ENCODE measurements around the gene TM9SF1. TPM values are rescaled to one million over a fixed set of nuclear protein-coding genes. Genes with fewer than 3 reads are reported as not detected.

TM9SF1 gene
- total and polyA plus RNA-seq, 2 of the 13 experiments (the other 11 are each of a cell fraction or from before 2014, with no cell fraction given): 83.2 to 110 TPM

DNA sequence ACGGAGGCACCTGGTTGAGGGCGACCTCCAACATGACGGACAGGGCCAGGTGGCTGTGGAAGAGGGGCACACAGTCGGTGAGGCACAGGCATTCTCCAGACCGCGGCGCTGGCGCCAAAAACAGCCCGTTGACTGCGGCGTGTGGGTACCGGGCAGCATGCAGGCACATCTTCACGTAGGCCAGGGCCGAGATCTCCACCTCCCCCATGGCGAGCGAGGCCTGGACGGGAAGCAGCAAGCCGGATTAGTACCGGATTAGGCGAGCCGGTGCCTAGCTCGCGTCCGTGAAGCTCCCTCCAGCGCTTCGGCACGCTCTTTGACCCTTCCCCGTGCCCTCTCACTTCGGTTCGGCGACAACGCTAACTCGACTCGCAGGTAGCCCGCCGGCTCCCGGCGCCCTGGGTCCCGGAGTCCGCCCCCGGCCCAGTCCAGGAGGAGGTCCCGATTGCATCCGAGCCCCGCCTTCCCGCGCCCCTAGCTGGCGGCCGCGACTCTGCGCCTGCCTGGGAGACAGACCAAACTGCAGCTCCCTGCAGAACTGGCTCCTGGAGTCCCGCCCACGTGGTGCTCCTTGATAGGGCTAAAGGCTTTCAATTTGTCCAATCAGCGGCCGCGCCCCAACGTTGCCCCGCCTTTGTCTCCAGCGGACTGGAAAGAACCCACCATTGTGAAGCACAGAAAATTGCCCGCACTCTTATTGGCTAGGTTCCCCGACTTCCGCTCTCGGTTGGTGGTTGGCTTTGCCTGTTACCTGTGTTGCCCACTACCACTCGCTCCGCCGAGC, 54.0 kb downstream of the TM9SF1 start, which contains the start of gene EMC9 (continued):
- TF ChIP-seq RFXANK (CRISPR knock-in tag; IDR thresholded peaks at IDR 0.05) (peak; percentile 96), PAWR (CRISPR knock-in tag; IDR thresholded peaks at IDR 0.05; ENCODE audit: borderline replicate concordance) (peak; percentile 27; the same call in 1 of the 2 replicates), ZNF10 (CRISPR knock-in tag; IDR thresholded peaks at IDR 0.05; ENCODE audit: borderline replicate concordance, low read depth) (0 out of 2 replicates have a peak, but pooled peaks have one; percentile 82), ZNF318 (CRISPR knock-in tag; IDR thresholded peaks at IDR 0.05) (peak; percentile 64; the same call in 1 of the 2 replicates), MTF1 (CRISPR knock-in tag; IDR thresholded peaks at IDR 0.05) (0 out of 2 replicates have a peak, but pooled peaks have one; percentile 29), ZNF451 (CRISPR knock-in tag; IDR thresholded peaks at IDR 0.05) (peak; percentile 74), ZNF263 (CRISPR knock-in tag; IDR thresholded peaks at IDR 0.05) (peak; percentile 9; the same call in 1 of the 2 replicates), JARID2 (CRISPR knock-in tag; IDR thresholded peaks at IDR 0.05; ENCODE audit: insufficient replicate concordance) (no peak), ZFYVE20 (CRISPR knock-in tag; IDR thresholded peaks at IDR 0.05; ENCODE audit: borderline replicate concordance, low read depth) (0 out of 2 replicates have a peak, but pooled peaks have one; percentile 31), ZNF160 (CRISPR knock-in tag; IDR thresholded peaks at IDR 0.05) (peak; percentile 92), TAF1 (CRISPR knock-in tag; IDR thresholded peaks at IDR 0.05) (peak; percentile 99)
- TF ChIP-seq, protein P1, sequence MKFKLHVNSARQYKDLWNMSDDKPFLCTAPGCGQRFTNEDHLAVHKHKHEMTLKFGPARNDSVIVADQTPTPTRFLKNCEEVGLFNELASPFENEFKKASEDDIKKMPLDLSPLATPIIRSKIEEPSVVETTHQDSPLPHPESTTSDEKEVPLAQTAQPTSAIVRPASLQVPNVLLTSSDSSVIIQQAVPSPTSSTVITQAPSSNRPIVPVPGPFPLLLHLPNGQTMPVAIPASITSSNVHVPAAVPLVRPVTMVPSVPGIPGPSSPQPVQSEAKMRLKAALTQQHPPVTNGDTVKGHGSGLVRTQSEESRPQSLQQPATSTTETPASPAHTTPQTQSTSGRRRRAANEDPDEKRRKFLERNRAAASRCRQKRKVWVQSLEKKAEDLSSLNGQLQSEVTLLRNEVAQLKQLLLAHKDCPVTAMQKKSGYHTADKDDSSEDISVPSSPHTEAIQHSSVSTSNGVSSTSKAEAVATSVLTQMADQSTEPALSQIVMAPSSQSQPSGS (CRISPR knock-in tag; IDR thresholded peaks at IDR 0.05): peak; percentile 84
- TF ChIP-seq, protein P2, sequence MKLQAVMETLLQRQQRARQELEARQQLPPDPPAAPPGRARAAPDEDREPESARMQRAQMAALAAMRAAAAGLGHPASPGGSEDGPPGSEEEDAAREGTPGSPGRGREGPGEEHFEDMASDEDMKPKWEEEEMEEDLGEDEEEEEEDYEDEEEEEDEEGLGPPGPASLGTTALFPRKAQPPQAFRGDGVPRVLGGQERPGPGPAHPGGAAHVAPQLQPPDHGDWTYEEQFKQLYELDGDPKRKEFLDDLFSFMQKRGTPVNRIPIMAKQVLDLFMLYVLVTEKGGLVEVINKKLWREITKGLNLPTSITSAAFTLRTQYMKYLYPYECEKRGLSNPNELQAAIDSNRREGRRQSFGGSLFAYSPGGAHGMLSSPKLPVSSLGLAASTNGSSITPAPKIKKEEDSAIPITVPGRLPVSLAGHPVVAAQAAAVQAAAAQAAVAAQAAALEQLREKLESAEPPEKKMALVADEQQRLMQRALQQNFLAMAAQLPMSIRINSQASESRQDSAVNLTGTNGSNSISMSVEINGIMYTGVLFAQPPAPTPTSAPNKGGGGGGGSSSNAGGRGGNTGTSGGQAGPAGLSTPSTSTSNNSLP (IDR thresholded peaks at IDR 0.05; ENCODE audit: low read depth, low read length): no peak
- TF ChIP-seq, protein P3, sequence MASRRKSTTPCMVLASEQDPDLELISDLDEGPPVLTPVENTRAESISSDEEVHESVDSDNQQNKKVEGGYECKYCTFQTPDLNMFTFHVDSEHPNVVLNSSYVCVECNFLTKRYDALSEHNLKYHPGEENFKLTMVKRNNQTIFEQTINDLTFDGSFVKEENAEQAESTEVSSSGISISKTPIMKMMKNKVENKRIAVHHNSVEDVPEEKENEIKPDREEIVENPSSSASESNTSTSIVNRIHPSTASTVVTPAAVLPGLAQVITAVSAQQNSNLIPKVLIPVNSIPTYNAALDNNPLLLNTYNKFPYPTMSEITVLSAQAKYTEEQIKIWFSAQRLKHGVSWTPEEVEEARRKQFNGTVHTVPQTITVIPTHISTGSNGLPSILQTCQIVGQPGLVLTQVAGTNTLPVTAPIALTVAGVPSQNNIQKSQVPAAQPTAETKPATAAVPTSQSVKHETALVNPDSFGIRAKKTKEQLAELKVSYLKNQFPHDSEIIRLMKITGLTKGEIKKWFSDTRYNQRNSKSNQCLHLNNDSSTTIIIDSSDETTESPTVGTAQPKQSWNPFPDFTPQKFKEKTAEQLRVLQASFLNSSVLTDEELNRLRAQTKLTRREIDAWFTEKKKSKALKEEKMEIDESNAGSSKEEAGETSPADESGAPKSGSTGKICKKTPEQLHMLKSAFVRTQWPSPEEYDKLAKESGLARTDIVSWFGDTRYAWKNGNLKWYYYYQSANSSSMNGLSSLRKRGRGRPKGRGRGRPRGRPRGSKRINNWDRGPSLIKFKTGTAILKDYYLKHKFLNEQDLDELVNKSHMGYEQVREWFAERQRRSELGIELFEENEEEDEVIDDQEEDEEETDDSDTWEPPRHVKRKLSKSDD (CRISPR knock-in tag; IDR thresholded peaks at IDR 0.05; ENCODE audit: low read depth): peak; percentile 94
